Measurements from ENCODE around the gene PTPRN2. TPM values are rescaled to one million over a fixed set of nuclear protein-coding genes. Genes with fewer than 3 reads are reported as not detected.
"Not testable (repeated sequence)": the region's sequence is repeated elsewhere in the genome, so short reads cannot be mapped to it uniquely, and the experiment has no call there.

Gene PTPRN2
- polyA plus RNA-seq, 4 donors = 7.2 to 9.2 (median 7.5) TPM

DNA sequence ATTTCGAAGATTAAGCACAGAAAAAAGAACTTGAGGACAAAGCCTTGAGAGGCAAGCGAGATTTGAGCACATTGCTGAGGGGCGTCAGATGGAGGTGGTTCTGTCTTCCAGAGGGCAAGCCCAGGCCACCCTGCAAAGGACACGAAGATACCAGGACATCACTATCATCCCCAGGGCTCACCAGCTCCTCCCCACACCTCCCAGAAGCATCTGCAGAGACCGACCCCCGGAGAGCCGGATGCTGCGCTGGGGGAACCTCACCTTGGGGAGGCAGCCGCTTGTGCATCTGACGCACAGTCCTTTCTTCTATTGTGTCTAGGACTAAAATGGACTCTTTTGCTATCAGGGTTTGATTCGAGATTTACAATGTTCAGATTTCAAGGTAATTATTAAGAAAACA lies 991.2 kb downstream of the PTPRN2 start:
- DNase-seq (ENCODE audit: low read depth in 4 of 4, low spot score in 3 of 4) = no peak

DNA sequence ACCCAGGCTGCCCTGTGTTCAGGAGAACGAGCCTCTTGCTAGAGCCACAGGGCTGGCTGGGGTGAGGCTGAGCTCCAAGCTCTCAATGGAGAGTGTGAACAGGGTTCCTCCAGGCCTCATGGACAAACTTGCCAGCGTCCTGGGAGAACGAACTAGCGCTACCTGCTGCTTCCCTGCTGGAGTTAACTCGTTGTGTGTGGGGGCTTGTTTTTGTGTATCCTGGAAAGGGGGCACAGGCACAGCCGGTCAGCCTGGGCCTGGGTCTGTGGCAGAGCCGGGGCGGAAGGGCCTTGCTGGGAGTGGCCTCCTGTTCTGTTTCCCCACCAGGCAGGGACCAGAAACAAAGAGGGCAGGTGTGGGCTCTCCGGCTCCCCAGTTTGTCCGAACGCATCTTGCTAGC lies 991.6 kb downstream of the PTPRN2 start:
- no peak for DNase-seq (ENCODE audit: low read depth in 4 of 4, low spot score in 3 of 4)

DNA sequence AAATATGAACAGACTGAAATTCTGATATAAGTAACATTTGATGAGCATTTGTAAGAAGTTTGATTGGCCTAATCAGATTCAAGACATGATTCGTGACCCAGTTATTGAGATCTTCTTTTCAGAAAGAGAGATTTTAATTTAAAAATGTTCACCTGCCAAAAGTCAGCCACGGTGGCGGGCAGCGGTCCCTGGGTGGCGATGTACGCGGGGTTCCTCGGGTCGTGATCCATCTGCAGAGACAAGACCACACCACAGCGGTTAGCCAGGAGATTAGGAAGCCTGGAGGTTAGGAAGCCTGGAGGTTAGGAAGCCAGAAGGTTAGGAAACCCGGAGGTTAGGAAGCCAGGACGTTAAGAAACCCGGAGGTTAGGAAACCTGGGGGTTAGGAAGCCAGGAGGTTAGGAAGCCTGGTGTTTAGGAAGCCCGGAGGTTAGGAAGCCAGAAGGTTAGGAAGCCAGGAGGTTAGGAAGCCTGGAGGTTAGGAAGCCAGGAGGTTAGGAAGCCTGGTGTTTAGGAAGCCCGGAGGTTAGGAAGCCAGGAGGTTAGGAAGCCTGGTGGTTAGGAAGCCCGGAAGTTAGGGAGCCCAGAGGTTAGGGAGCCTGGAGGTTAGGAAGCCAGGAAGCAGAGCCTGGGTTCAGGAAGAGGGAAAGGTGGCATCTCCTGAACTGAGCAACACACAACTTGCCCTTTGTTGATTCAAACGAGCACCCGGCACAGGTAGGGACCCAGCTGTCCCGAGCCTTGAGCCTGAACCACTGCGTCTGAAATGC lies 992.4 kb downstream of the PTPRN2 start:
- no peak for DNase-seq (ENCODE audit: low read depth in 4 of 4, low spot score in 3 of 4)

- DNase-seq (ENCODE audit: low read depth in 4 of 4, low spot score in 3 of 4) = no peak
Measured at GRCh38 chr7:157594306-157594705, 993.3 kb downstream of the PTPRN2 start.

GRCh38 chr7:157593541-157593940 lies 994.1 kb downstream of the PTPRN2 start:
- DNase-seq (ENCODE audit: low read depth in 4 of 4, low spot score in 3 of 4) = no peak

- not testable (repeated sequence) for DNase-seq (ENCODE audit: low read depth in 4 of 4, low spot score in 3 of 4)
Measured at GRCh38 chr7:157592636-157593320, 994.8 kb downstream of the PTPRN2 start.

- DNase-seq (ENCODE audit: low read depth in 4 of 4, low spot score in 3 of 4) = no peak
Measured at GRCh38 chr7:157590526-157590925, 997.1 kb downstream of the PTPRN2 start.

- no peak for DNase-seq (ENCODE audit: low read depth in 4 of 4, low spot score in 3 of 4)
Measured at GRCh38 chr7:157589680-157590079, 997.9 kb downstream of the PTPRN2 start.

GRCh38 chr7:157587805-157588560 lies 999.6 kb downstream of the PTPRN2 start:
- no peak for DNase-seq (ENCODE audit: low read depth in 4 of 4, low spot score in 3 of 4)

DNA sequence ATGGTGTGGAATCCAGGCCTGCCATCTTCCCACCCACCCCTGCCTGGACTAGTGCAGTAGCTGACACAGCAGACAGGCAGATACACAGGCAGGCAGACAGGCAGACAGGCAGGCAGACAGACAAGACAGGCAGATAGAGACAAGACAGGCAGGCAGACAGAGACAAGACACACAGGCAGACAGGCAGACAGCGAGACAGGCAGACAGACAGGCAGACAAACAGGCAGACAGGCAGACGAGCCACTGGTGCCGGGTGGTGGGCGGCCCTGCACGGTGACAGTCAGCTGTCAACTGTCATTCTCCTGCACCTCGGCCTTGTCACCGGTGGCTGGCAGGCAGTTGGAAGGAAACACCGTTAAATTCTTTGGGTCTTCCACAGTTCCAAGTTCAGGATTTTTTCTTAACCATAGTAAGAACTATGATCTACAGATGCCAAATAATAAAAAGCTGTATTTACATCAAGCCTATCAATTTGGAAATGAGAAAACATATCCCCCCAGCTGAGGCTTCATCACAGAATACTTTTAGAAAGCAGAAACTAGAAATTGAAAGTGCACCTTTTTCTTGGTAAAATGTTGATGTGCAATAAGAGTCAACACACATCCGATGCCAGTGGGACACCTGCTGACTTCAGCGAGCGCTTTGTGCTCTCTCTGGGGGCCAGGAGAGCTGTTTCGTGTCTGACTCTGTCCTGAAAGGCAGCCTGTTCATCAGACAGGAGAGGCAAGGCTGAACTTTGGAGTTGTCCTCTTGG lies 1000.4 kb downstream of the PTPRN2 start:
- DNase-seq (ENCODE audit: low read depth in 4 of 4, low spot score in 3 of 4) = no peak

GRCh38 chr7:157586426-157586955 lies 1001.1 kb downstream of the PTPRN2 start:
- no peak for DNase-seq (ENCODE audit: low read depth in 4 of 4, low spot score in 3 of 4)

DNA sequence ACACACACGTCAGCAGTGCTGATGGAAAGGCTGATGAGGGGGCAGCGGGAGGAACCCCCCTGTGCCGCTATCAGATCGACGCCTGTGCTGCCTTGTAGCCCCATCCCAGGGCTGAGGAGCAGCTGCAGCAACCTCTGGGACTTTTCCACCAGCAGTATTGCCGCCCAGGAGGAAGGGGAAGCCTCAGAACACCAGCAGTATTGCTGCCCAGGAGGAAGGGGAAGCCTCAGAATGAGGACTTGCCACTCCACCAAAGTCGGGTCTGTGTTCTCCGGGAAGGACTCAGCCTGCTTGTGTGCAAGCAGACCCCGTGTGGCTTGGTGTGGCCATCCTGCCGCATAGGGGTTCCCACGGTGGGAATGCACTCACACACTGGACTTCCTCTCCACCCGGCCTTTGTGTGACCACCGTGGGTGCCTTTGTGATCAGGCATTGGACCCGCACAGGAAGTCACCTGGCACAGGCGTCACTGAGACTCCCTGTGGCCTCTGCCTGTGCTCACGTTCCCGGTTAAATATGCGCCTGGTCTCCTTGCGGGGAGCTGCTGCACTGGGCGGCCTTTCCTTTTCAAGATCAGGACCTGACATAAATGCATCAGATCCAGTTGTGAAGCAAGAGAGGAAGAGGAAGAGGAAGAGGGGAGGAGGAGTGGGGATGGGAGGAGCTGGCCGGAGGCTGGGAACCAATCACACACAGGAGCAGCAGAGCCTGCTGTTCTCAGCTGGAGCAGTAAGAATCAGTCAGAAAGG lies 1002.3 kb downstream of the PTPRN2 start:
- no peak for DNase-seq (ENCODE audit: low read depth in 4 of 4, low spot score in 3 of 4)

GRCh38 chr7:157584420-157584819 lies 1003.2 kb downstream of the PTPRN2 start:
- DNase-seq (ENCODE audit: low read depth in 4 of 4, low spot score in 3 of 4) = no peak

DNA sequence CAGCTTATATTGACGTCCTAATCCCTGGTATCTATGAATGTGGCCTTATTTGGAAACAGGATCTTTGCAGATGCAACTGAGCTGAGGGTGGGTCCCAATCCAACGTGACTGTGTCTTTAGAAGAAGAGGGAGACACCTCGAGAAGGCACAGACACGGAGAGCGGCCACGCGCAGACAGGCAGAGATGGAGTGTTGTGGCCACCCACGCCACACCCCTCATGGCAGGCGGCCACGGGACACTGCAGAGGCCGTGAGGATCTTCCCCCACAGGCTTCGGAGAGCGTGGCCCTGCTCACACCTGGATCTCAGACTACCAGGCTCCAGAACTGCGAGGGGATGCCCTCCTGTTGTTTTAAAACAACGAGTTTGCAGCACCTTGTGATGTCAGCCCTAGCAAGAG lies 1005.9 kb downstream of the PTPRN2 start:
- DNase-seq (ENCODE audit: low read depth in 4 of 4, low spot score in 3 of 4) = no peak

DNA sequence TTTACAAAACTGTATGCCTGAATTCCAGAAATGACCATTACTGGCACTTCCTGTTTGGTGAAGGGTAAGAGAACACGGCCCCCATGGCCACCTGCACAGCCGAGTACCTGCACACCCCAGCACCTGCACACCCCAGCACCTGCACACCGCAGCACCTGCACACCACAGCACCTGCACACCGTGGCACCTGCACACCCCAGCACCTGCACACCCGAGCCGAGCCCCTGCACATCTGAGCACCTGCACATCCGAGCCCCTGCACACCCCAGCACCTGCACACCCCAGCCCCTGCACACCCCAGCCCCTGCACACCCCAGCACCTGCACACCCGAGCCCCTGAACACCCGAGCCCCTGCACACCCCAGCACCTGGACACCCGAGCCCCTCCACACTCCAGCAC lies 1007.3 kb downstream of the PTPRN2 start:
- DNase-seq (ENCODE audit: low read depth in 4 of 4, low spot score in 3 of 4) = no peak

DNA sequence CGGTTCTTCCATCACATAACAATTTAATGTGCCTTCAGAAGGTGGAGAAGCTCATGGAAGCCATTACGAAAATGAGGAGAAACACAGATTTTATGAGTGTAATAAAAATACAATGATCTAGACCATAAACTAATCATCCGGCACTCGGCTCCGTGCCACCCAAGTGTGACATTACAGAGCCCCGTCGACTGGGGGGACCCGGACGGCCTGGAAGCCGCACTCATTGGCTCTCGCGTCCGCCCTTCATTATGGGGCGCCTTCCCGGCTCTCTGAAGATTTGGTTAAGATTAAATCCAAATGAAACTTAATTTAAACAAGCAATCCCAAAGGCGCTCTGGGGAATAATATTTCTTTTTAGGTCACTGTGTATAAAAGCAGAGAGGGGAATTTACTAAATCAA lies 1008.2 kb downstream of the PTPRN2 start:
- DNase-seq (ENCODE audit: low read depth in 4 of 4, low spot score in 3 of 4) = no peak

DNA sequence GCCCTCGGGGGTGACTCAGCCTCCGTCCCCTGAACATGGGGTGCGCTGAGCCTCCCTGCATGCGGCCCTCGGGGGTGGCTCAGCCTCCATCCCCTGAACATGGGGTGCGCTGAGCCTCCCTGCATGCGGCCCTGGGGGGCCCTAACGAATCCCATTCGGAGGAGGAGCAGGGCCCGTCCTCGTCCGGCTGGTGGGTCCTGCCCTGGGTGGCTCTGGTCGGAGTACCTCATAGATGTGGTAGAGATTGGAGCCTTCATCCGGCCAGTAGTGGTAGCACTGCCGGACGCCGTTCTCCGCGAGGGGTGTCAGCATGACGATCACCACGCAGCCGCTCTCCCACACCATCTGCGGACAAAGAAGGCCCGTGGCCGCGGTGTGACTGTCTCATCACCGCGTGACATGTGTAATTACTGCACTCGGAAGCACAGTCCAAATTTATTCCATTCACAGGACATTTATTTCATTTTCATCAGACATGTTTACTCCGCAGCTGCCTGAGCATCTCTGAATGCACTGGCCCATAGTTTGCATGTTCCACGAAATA lies 1009.8 kb downstream of the PTPRN2 start:
- DNase-seq (ENCODE audit: low read depth in 4 of 4, low spot score in 3 of 4) = no peak

DNA sequence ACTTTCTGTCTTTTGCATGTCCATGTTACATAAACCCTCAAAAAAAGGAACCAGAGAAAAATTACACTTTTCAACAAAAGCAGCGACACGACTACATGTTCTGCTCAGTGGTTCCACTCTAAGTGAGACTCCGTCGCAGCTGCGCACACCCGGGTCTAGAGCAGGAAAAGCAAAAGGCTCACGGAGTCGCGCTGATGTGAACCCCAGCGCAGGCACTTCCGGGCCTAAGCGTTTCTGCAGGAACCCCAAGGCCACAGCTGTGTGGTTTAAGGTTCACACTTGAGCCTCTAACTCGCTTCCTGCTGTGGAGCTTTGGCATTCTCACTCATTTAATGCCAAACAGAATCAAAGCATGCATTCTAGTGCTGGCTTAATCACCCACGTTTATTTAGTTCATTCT lies 1010.6 kb downstream of the PTPRN2 start:
- DNase-seq (ENCODE audit: low read depth in 4 of 4, low spot score in 3 of 4) = no peak

DNA sequence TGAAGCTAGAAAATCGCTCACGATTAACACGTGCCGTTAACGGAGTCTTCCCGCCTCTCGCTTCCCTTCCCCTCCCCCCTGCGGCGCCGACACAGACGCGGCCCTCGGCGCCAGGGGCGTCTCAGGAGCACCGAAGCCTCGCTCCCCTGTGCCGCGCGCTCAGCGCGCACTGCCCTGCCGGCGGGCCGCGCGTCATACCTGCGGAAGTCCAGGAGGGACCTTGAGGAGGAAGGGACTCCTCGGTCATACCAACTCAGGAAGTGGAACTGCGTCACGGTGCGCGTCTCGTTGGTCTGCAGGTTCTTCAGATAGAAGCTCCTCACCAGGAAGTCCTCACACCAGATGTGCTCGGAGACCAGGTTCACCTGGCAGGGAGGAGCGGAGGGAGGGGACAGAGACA lies 1011.2 kb downstream of the PTPRN2 start:
- DNase-seq (ENCODE audit: low read depth in 4 of 4, low spot score in 3 of 4) = no peak

GRCh38 chr7:157575777-157576176 lies 1011.8 kb downstream of the PTPRN2 start:
- DNase-seq (ENCODE audit: low read depth in 4 of 4, low spot score in 3 of 4) = no peak

Data from left renal pelvis (tissue), 4 donors.